NCI-H1436 (cell line): Measurements from ENCODE around the gene SH2D1B.
A peak's percentile ranks its signal among the peaks of the same experiment; 100 is the strongest.

Experiments
- DNase-seq: peaks from one replicate; lab custom pipeline; 2025; lab: John Stamatoyannopoulos, UW

SH2D1B gene

GRCh38 chr1:162398999-162399580 lies 12.8 kb downstream of the SH2D1B start:
- no peak for DNase-seq

- DNase-seq, result no peak
Measured at GRCh38 chr1:162397943-162398560, 13.9 kb downstream of the SH2D1B start.

GRCh38 chr1:162397039-162397448 lies 14.9 kb downstream of the SH2D1B start:
- no peak for DNase-seq

GRCh38 chr1:162396201-162396906 lies 15.6 kb downstream of the SH2D1B start:
- DNase-seq, result no peak

GRCh38 chr1:162391790-162392563 lies 20.0 kb downstream of the SH2D1B start:
- DNase-seq, result peak; percentile 23

GRCh38 chr1:162390396-162391185 lies 21.3 kb downstream of the SH2D1B start:
- DNase-seq, result peak; percentile 4

GRCh38 chr1:162389971-162390370 lies 22.0 kb downstream of the SH2D1B start:
- no peak for DNase-seq

GRCh38 chr1:162389021-162389818 lies 22.7 kb downstream of the SH2D1B start:
- DNase-seq, result no peak

- no peak for DNase-seq
Measured at GRCh38 chr1:162388615-162389014, 23.3 kb downstream of the SH2D1B start.

GRCh38 chr1:162388083-162388594 lies 23.8 kb downstream of the SH2D1B start:
- no peak for DNase-seq

GRCh38 chr1:162387226-162388082 lies 24.5 kb downstream of the SH2D1B start:
- DNase-seq, result no peak

- DNase-seq, result no peak
Measured at GRCh38 chr1:162386292-162387225, 25.4 kb downstream of the SH2D1B start.

- DNase-seq, result no peak
Measured at GRCh38 chr1:162385702-162386101, 26.2 kb downstream of the SH2D1B start.

- no peak for DNase-seq
Measured at GRCh38 chr1:162385280-162385623, 26.7 kb downstream of the SH2D1B start.

GRCh38 chr1:162384601-162385279 lies 27.2 kb downstream of the SH2D1B start:
- DNase-seq, result no peak

GRCh38 chr1:162384116-162384515 lies 27.8 kb downstream of the SH2D1B start:
- no peak for DNase-seq

GRCh38 chr1:162383516-162383915 lies 28.4 kb downstream of the SH2D1B start:
- no peak for DNase-seq

- no peak for DNase-seq
Measured at GRCh38 chr1:162383091-162383490, 28.8 kb downstream of the SH2D1B start.
